Activated T-cell treated with anti-CD3 and anti-CD28 coated beads for 1 hour (primary cell): ENCODE data around the gene DENND1A.

Experiments used
- DNase-seq: peaks from one replicate; pipeline ENCODE4 v3.0.0-alpha.2; 2020; ENCODE audit warnings: low read depth

The DENND1A gene

GRCh38 chr9:123370108-123370507 is 559.8 kb downstream of the DENND1A start:
- DNase-seq = no peak

DNA sequence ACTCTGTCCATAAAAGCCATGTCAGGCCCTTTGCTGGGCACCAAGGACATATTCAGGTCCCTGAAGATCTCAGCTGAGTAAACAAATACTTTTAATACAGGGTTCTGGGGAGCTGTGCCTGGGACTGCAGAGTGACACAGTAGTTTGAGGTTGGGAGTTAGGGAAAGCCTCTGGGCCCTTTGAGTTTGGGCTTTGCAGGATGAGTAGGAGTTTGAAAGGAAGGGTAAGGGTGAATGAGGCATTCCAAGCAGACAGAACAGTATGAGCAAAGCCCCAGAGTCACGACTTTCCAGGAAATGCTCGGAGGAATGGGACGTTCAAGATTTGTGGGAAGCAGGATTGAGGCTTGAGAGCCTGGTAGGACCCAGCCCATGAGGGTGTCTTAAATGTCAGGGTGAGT is 560.6 kb downstream of the DENND1A start:
- DNase-seq = no peak

DNA sequence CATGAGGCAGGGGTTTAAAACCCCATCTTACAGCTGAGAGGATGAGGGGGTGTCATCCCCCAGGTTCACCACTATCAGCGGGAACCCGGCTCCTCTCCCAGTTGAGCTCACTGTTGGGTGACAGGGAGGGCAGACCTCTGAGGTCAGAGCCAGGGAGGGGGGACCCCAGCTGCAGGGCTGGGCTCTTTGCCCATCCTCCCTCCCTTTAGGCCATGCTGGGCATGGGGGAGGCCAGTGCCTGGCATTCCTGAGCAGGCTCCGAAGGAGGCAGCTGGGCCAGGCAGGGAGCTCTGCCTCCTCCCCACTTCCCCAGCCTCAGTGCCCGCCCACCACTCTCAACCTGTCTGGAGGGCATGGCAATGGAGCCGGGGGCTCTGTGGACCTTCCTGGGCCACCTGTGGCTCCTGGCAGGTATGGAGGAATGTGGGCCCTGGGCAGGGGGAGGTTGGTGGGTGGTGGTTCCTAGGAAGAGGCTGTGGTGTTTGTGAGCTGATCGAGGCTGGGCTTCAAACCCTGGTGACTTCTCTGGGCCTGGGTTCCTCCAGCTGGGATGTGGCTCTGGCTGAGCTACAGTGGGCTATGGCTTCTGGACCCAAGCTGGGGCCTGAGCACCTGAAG is 561.3 kb downstream of the DENND1A start:
- no peak for DNase-seq

GRCh38 chr9:123368023-123368422 is 561.9 kb downstream of the DENND1A start:
- DNase-seq = no peak

GRCh38 chr9:123365881-123366528 is 563.9 kb downstream of the DENND1A start:
- DNase-seq = no peak

DNA sequence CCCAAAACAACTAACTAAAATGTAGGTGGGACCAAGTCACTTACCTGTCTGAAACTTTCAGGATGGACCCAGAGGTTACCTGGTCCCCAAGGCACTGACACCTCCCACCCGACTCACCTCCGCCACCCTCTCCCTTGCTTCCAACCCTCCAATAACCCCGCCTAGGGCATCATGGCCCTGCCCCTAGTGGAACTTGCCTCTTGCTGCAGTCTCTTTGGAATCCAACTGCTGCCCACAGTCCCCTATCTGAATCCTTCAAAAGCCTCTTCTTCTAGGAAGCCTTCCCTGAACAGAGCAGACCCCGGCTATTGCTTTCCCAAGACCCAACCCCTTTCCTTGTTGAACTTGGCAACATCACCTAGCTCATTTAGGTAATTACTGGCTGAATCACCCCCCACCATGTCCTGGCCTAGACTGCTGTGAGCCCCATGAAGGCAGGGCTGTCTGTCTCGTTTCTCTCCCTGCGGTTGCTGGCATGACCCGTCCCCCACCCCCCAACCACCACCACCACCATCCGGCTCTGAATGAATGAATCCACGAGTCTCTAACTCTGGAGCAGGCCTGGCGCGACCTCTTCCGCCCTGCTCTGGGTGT is 564.5 kb downstream of the DENND1A start:
- DNase-seq = no peak

DNA sequence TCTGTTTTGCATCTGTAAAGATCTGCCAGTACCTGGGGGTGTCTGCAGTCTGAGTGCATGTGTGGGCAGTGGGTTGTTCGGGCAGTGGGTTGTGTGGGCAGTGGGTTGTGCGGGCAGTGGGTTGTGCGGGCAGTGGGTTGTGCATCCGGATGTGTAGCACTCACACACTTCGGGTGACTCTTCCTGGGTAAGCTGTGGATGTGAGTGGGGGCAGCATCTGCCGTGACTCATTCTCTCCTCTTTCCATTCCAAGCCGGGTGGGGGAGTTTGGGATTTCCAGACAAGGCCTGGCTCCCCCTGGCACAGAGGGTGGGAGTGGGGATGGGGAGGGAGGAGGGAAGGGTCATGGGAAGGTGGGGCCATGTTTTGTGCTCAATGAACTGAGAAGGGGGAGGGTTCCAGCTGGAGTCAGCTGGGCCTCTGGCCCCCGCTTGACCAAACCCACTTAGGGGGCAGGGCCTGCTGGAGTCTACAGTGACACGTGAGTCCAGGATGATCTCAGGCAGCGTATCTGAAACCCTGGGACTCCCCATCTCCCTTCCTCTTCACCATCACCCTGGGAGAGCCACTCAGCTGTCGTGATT is 565.6 kb downstream of the DENND1A start:
- no peak for DNase-seq

DNA sequence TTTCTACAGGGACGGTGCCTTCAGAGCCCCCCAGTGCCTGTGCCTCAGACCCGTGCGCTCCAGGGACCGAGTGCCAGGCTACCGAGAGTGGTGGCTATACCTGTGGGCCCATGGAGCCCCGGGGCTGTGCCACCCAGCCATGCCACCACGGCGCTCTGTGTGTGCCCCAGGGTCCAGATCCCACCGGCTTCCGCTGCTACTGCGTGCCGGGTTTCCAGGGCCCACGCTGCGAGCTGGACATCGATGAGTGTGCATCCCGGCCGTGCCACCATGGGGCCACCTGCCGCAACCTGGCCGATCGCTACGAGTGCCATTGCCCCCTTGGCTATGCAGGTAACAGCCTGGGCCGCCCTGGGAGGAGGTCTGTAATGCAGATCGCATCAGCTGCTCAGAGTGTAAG is 567.1 kb downstream of the DENND1A start:
- DNase-seq = no peak

- DNase-seq = no peak
Observed at GRCh38 chr9:123361731-123362510, 568.0 kb downstream of the DENND1A start.

GRCh38 chr9:123361086-123361730 is 568.7 kb downstream of the DENND1A start:
- DNase-seq = no peak

GRCh38 chr9:123360161-123361085 is 569.5 kb downstream of the DENND1A start:
- DNase-seq = no peak

GRCh38 chr9:123359546-123359945 is 570.4 kb downstream of the DENND1A start:
- no peak for DNase-seq

GRCh38 chr9:123359106-123359505 is 570.8 kb downstream of the DENND1A start:
- no peak for DNase-seq

- no peak for DNase-seq
Observed at GRCh38 chr9:123358181-123358905, 571.6 kb downstream of the DENND1A start.

- DNase-seq = no peak
Observed at GRCh38 chr9:123357743-123358059, 572.2 kb downstream of the DENND1A start.

DNA sequence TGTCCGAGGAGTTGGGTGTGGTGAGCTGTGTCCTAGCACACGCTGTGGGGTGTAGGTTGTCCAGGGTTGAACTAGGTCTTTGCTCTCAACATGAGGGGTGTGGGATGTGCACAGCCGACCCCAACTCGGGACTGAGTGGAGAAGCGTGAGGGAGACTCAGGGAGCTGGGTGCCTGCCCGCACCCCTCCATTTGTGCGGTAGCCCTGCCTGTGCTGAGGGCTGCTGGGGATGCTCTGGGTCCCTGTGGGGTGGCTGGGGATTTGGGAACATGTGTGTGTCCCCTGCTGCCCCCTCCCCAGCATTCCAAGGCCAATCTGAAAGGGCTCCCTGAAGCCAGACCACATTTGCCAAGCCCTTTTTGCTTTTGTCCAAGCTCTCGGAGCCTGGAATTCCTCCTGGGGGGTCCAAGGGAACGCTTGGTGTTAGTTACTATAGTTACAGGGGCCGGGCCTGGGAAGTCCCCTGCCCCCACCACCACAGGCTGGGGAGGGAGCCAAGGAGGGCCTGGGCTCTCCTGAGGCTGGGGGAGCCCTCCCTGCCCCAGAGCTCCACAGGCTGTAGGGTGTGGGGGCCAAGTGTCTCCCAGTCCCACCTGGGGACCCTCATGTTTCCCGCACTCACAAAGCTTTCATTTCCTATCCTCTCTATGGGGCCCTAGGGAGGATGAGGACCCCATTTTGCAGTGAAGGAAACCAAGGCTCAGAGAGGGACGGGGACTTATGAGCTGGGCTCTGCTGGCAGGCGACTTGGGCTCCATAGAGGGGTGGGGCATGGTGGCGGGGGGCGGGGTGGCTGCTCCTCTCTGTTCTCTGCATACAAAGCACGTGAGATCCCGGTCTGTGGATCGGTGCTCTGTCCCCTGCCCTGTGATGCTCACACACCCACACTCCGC is 572.8 kb downstream of the DENND1A start:
- DNase-seq = no peak

- no peak for DNase-seq
Observed at GRCh38 chr9:123355761-123356431, 574.0 kb downstream of the DENND1A start, which contains the start of gene CRB2. TSS of gene CRB2 (plus strand) at chr9:123356197. CDS start at chr9:123356261, 64 bp downstream.

DNA sequence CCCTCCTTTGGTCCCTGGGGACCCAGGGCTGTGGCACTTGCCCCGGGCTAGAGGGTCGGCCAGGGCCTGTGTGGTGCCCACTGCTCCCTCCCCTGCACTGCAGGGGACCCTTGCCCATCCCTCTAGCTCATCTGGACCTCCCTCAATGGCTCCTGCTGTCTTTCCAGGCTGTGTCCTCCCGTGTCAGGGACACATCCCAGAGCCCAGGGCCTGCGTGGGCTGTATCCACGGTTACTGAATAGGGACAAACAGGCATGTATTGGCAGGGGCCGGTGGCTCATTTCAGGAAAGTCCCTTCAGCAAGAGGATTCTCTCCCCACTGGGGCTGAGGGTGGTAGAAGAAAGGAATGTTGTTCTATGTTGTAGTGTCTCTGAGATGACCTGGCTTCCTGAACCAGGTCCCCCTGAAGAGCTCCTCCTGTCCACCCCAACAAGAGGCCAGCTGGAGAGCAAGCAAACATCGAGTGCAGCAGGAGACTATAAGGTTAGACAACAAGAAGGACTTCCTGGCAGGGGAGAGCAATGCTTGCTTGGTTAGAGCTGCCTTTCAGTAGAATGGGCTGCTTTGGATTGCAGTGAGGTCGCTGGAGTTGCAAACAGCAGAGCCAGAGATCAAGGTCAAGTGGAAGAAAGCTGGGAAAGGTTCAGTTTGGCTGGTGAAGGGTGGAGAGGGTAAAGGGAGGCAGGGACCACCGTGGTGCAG is 575.0 kb downstream of the DENND1A start:
- no peak for DNase-seq
